CD4-positive, CD25-positive, alpha-beta regulatory T cell (primary cell): ENCODE results near the gene NCKAP1. TPM values are rescaled to one million over a fixed set of nuclear protein-coding genes. Genes with fewer than 3 reads are reported as not detected.
"Not testable (repeated sequence)": the region's sequence is repeated elsewhere in the genome, so short reads cannot be mapped to it uniquely, and the experiment has no call there.

Experiments used
- ATAC-seq, 2 donors: fragments of 150-1000 bp; cut with Tn5 transposase; one replicate each; pipeline ENCODE4 v1.10.0; 2021; ENCODE audit warnings: low read depth in 2 of 2, moderate number of reproducible peaks in 2 of 2, moderate library complexity in 1 of 2
- DNase-seq, 3 donors: peaks; one replicate each; pipeline versions ENCODE4 v3.0.0 to v3.0.0-alpha.2; 2012 to 2022; ENCODE audit warnings: mixed read lengths in 1 of 3
- H3K27ac ChIP-seq: one replicate; pipeline ENCODE4 v1.7.0; 2013; ENCODE audit warnings: mild to moderate bottlenecking, low read length; ENCODE audit not compliant: insufficient read depth, poor library complexity, severe bottlenecking
- H3K27me3 ChIP-seq: one replicate; pipeline ENCODE4 v1.7.0; 2013; ENCODE audit warnings: low read length; ENCODE audit not compliant: control insufficient read depth, insufficient read depth
- H3K36me3 ChIP-seq: one replicate; pipeline ENCODE4 v1.7.0; 2013; ENCODE audit warnings: mild to moderate bottlenecking, low read length, moderate library complexity; ENCODE audit not compliant: control insufficient read depth, insufficient read depth
- H3K4me1 ChIP-seq: 2 replicates; pipeline ENCODE4 v1.7.0; 2013; ENCODE audit warnings: mild to moderate bottlenecking, low read length; ENCODE audit not compliant: insufficient read depth, control insufficient read depth, poor library complexity, severe bottlenecking
- H3K4me3 ChIP-seq: one replicate; pipeline ENCODE4 v1.7.0; 2013; ENCODE audit warnings: low read depth, mild to moderate bottlenecking, low read length, moderate library complexity
- H3K9me3 ChIP-seq, 2 experiments: 1 replicate in 1 of 2; 2 replicates in 1 of 2; pipeline ENCODE4 v1.7.0; 2013; ENCODE audit warnings: low read length in 2 of 2, mild to moderate bottlenecking in 1 of 2, moderate library complexity in 1 of 2; ENCODE audit not compliant: control insufficient read depth in 2 of 2
- H3K27ac Mint-ChIP-seq, 3 donors: one replicate each; pipeline ENCODE4 v1.8.0; 2020 to 2022; ENCODE audit warnings: mild to moderate bottlenecking in 3 of 3, mixed read lengths in 3 of 3, moderate library complexity in 2 of 3
- H3K27me3 Mint-ChIP-seq: one replicate; pipeline ENCODE4 v1.8.0; 2022; ENCODE audit warnings: mild to moderate bottlenecking, mixed read lengths
- H3K36me3 Mint-ChIP-seq: one replicate; pipeline ENCODE4 v1.8.0; 2020; ENCODE audit warnings: mixed read lengths
- H3K4me1 Mint-ChIP-seq, 4 donors: one replicate each; pipeline ENCODE4 v1.8.0; 2020 to 2022; ENCODE audit warnings: mixed read lengths in 4 of 4, mild to moderate bottlenecking in 1 of 4
- H3K4me3 Mint-ChIP-seq, 4 donors: one replicate each; pipeline ENCODE4 v1.8.0; 2020 to 2022; ENCODE audit warnings: mild to moderate bottlenecking in 4 of 4, mixed read lengths in 4 of 4, moderate library complexity in 3 of 4
- H3K9me3 Mint-ChIP-seq, 7 donors: one replicate each; pipeline ENCODE4 v1.8.0; 2020 to 2022; ENCODE audit warnings: mixed read lengths in 7 of 7, mild to moderate bottlenecking in 3 of 7, moderate library complexity in 2 of 7
- polyA plus RNA-seq, 4 donors: library from polyadenylated mRNA; unstranded; fragments of 300-500 nt; fragmentation: Illumina TruSeq; gene quantifications; one replicate each; pipeline ENCODE4 v1.2.3, GENCODE V29; 2021
- total RNA-seq: library from RNA; stranded (reverse); gene quantifications from one replicate; pipeline ENCODE4 v1.2.3, GENCODE V29; 2022

Gene NCKAP1
- total and polyA plus RNA-seq, 5 donors from 2014 or later: 0.64 to 5.7 (median 1.1) TPM

- H3K9me3 ChIP-seq: no peaks in the 10 kb centered on the region
- no peak for ATAC-seq
- Mint-ChIP-seq H3K27ac (no peak overlapping the region), H3K36me3 (peaks cover 17% of the 10 kb centered on the region), H3K27me3 (no peaks in the 10 kb centered on the region), H3K9me3 (peaks cover 0 to 2% (median 0%) of the 10 kb centered on the region in 7 donors), H3K4me1 (no peaks in the 10 kb centered on the region), H3K4me3 (no peak overlapping the region)
- H3K27me3 ChIP-seq: no peaks in the 10 kb centered on the region
- no peaks in the 10 kb centered on the region for H3K4me1 ChIP-seq
- no peak overlapping the region for H3K4me3 ChIP-seq
- DNase-seq: no peak
- H3K36me3 ChIP-seq: no peaks in the 10 kb centered on the region
- H3K27ac ChIP-seq: no peak overlapping the region
Measured at GRCh38 chr2:182994228-182994912, 43.9 kb downstream of the NCKAP1 start.

DNA sequence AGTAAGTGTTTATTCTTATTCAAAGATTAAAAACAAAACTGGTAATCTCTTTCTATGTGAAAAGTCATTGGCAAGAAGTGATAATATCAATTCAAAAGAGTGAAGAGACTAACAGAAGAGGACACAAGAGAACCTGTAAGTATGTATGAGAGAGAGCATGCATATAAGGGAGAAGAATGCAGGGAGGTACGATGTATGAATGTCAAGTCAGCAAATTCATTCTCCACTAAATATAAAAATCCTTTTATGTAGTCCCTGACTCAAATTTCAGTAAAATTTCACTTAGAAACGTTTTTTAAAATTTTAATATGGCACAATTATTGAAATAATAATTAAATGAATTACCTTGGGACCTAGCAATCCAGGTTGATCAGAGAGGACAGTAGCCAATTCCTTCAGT is 55.3 kb downstream of the NCKAP1 start:
- Mint-ChIP-seq H3K4me3 (no peak overlapping the region), H3K9me3 (no peaks in the 10 kb centered on the region), H3K27me3 (no peaks in the 10 kb centered on the region), H3K4me1 (no peaks in the 10 kb centered on the region), H3K27ac (no peak overlapping the region), H3K36me3 (peaks cover 3% of the 10 kb centered on the region)
- DNase-seq (no peak), ATAC-seq (no peak)
- Histone ChIP-seq H3K9me3 (no peaks in the 10 kb centered on the region), H3K4me3 (no peak overlapping the region), H3K27me3 (no peaks in the 10 kb centered on the region), H3K4me1 (no peaks in the 10 kb centered on the region), H3K27ac (no peak overlapping the region), H3K36me3 (no peaks in the 10 kb centered on the region)

DNA sequence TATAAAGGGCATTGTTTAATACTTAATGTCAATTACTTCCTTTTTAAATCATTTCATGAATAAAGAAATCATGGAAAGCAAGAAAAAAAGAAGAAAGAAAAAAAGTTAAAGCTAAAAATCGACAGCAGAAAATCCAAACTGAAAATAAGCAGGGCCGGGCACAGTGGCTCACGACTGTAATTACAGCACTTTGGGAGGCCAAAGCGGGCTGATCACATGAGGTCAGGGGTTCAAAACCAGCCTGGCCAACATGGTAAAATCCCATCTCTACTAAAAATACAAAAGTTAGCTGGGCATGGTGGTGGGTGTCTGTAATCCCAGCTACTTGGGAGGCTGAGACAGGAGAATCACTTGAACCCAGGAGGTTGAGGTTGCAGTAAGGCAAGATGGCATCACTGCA is 56.8 kb downstream of the NCKAP1 start:
- H3K4me3 Mint-ChIP-seq, H3K36me3 Mint-ChIP-seq, H3K9me3 Mint-ChIP-seq, H3K27ac ChIP-seq, H3K4me1 Mint-ChIP-seq, H3K27ac Mint-ChIP-seq, H3K4me3 ChIP-seq, H3K9me3 ChIP-seq, H3K36me3 ChIP-seq, H3K4me1 ChIP-seq, ATAC-seq, H3K27me3 Mint-ChIP-seq, DNase-seq, H3K27me3 ChIP-seq: not testable (repeated sequence)

GRCh38 chr2:182980652-182981051 is 57.6 kb downstream of the NCKAP1 start:
- H3K4me1 Mint-ChIP-seq: no peaks in the 10 kb centered on the region
- no peaks in the 10 kb centered on the region for H3K9me3 Mint-ChIP-seq

DNA sequence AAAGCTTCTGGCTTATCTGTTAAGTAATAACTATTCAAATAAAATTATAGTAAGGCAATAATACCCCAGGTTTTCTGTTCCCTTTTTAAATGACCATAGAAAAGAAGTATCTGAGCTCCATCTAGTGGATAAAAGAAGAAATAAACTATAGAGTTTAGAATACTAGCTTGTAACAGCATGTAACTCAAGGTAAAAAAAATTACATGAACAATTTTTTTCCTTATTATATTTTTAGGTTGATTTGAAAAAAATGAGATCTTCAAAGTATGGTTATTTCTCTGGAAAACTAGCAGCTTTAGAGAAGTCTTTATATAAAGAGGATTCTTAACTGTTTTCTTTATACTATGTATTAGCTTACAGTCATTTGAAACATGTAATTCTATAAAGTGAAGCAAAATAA is 58.1 kb downstream of the NCKAP1 start:
- Mint-ChIP-seq H3K36me3 (peaks cover 3% of the 10 kb centered on the region), H3K27ac (no peak overlapping the region), H3K27me3 (no peaks in the 10 kb centered on the region), H3K4me3 (no peak overlapping the region), H3K4me1 (no peaks in the 10 kb centered on the region), H3K9me3 (no peaks in the 10 kb centered on the region)
- no peaks in the 10 kb centered on the region for H3K9me3 ChIP-seq
- H3K4me1 ChIP-seq: no peaks in the 10 kb centered on the region
- DNase-seq: peak in 2 of 3 donors; percentile 41 to 49
- H3K27ac ChIP-seq: no peak overlapping the region
- no peaks in the 10 kb centered on the region for H3K27me3 ChIP-seq
- peak; percentile 52 to 56 for ATAC-seq
- H3K36me3 ChIP-seq: no peaks in the 10 kb centered on the region
- H3K4me3 ChIP-seq: no peak overlapping the region

More at GRCh38 chr2:182980652-182981051, 57.6 kb downstream of the NCKAP1 start:
- Histone ChIP-seq H3K27ac (no peak overlapping the region), H3K9me3 (no peaks in the 10 kb centered on the region), H3K27me3 (no peaks in the 10 kb centered on the region), H3K36me3 (no peaks in the 10 kb centered on the region), H3K4me3 (no peak overlapping the region), H3K4me1 (no peaks in the 10 kb centered on the region)
- ATAC-seq (no peak), DNase-seq (no peak)
- Mint-ChIP-seq H3K27ac (peak overlapping the region in 1 of 3 donors; percentile 45), H3K4me3 (no peak overlapping the region), H3K36me3 (peaks cover 3% of the 10 kb centered on the region), H3K27me3 (no peaks in the 10 kb centered on the region)

- DNase-seq: no peak
- Mint-ChIP-seq H3K4me1 (peaks cover 0 to 6% (median 0%) of the 10 kb centered on the region in 4 donors), H3K9me3 (no peaks in the 10 kb centered on the region), H3K27ac (no peak overlapping the region), H3K4me3 (no peak overlapping the region), H3K27me3 (no peaks in the 10 kb centered on the region), H3K36me3 (peaks cover 5% of the 10 kb centered on the region)
- Histone ChIP-seq H3K27ac (no peak overlapping the region), H3K27me3 (no peaks in the 10 kb centered on the region), H3K9me3 (no peaks in the 10 kb centered on the region), H3K36me3 (no peaks in the 10 kb centered on the region), H3K4me3 (no peak overlapping the region), H3K4me1 (no peaks in the 10 kb centered on the region)
- ATAC-seq: no peak
Measured at GRCh38 chr2:182977463-182977862, 60.8 kb downstream of the NCKAP1 start.

- Histone ChIP-seq H3K4me3 (no peak overlapping the region), H3K27ac (no peak overlapping the region), H3K9me3 (no peaks in the 10 kb centered on the region), H3K27me3 (no peaks in the 10 kb centered on the region), H3K36me3 (no peaks in the 10 kb centered on the region), H3K4me1 (no peaks in the 10 kb centered on the region)
- ATAC-seq: no peak
- Mint-ChIP-seq H3K4me3 (no peak overlapping the region), H3K27me3 (no peaks in the 10 kb centered on the region), H3K4me1 (peaks cover 0 to 6% (median 0%) of the 10 kb centered on the region in 4 donors), H3K36me3 (peaks cover 8% of the 10 kb centered on the region), H3K27ac (no peak overlapping the region), H3K9me3 (peaks cover 0 to 2% (median 0%) of the 10 kb centered on the region in 7 donors)
- no peak for DNase-seq
Measured at GRCh38 chr2:182973441-182974352, 64.6 kb downstream of the NCKAP1 start.
